Lung microvascular endothelial cell (primary cell): ENCODE results near the gene NFATC2. TPM values are rescaled to one million over a fixed set of nuclear protein-coding genes. Genes with fewer than 3 reads are reported as not detected.
"Not testable (repeated sequence)": the region's sequence is repeated elsewhere in the genome, so short reads cannot be mapped to it uniquely, and the experiment has no call there.

Source experiments
- DNase-seq, 2 donors: peaks; one replicate each; pipeline versions ENCODE4 v3.0.0 to v3.0.0-alpha.2; 2010; ENCODE audit warnings: low read depth in 2 of 2
- total RNA-seq: library from RNA; depleted of rRNA; stranded (reverse); fragments of >200 nt; gene quantifications from 2 replicates; pipeline ENCODE4 v1.2.1, GENCODE V29; 2014

Gene NFATC2
- total RNA-seq, 1 donor from 2014 or later, result 4.8 TPM

- not testable (repeated sequence) for DNase-seq
Observed at GRCh38 chr20:51568533-51568932, 26.0 kb upstream of the NFATC2 start.

- DNase-seq, result no peak
Observed at GRCh38 chr20:51567622-51568021, 25.1 kb upstream of the NFATC2 start.

- DNase-seq, result no peak
Observed at GRCh38 chr20:51566594-51566993, 24.1 kb upstream of the NFATC2 start.

GRCh38 chr20:51565298-51566144 lies 23.0 kb upstream of the NFATC2 start:
- no peak for DNase-seq

GRCh38 chr20:51563486-51564332 lies 21.2 kb upstream of the NFATC2 start:
- DNase-seq, result peak; percentile 73 to 94

GRCh38 chr20:51563174-51563485 lies 20.6 kb upstream of the NFATC2 start:
- peak in 1 of 2 donors; percentile 47 for DNase-seq

- peak; percentile 96 to 98 for DNase-seq
Observed at GRCh38 chr20:51562332-51563173, 20.0 kb upstream of the NFATC2 start.

- no peak for DNase-seq
Observed at GRCh38 chr20:51562027-51562331, 19.5 kb upstream of the NFATC2 start.

- DNase-seq, result no peak
Observed at GRCh38 chr20:51560550-51561307, 18.2 kb upstream of the NFATC2 start.

GRCh38 chr20:51560042-51560441 lies 17.5 kb upstream of the NFATC2 start:
- DNase-seq, result no peak

GRCh38 chr20:51554538-51555165 lies 12.1 kb upstream of the NFATC2 start:
- DNase-seq, result peak; percentile 78 to 90

GRCh38 chr20:51553897-51554486 lies 11.5 kb upstream of the NFATC2 start:
- DNase-seq, result no peak

GRCh38 chr20:51551186-51551585 lies 8.7 kb upstream of the NFATC2 start:
- DNase-seq, result no peak

GRCh38 chr20:51549474-51549873 lies 7.0 kb upstream of the NFATC2 start:
- DNase-seq, result no peak

GRCh38 chr20:51547951-51548350 lies 5.4 kb upstream of the NFATC2 start:
- DNase-seq, result no peak

- DNase-seq, result no peak
Observed at GRCh38 chr20:51545515-51545914, 3.0 kb upstream of the NFATC2 start.

- DNase-seq, result no peak
Observed at GRCh38 chr20:51543422-51543788, 886 bp upstream of the NFATC2 start.

GRCh38 chr20:51542033-51542570 lies 417 bp downstream of the NFATC2 start:
- peak; percentile 19 to 54 for DNase-seq

- peak; percentile 86 to 90 for DNase-seq
Observed at GRCh38 chr20:51541189-51542032, 1.1 kb downstream of the NFATC2 start.
